Hematopoietic multipotent progenitor cell treated with erythropoietin and hydrocortisone succinate and interleukin-3 and kit ligand, for 4 days (in vitro differentiated cells): Measurements from ENCODE around the gene MTMR2.

Experiments used
- DNase-seq: peaks from one replicate; pipeline ENCODE4 v3.0.0-alpha.2; 2015

Gene MTMR2

DNA sequence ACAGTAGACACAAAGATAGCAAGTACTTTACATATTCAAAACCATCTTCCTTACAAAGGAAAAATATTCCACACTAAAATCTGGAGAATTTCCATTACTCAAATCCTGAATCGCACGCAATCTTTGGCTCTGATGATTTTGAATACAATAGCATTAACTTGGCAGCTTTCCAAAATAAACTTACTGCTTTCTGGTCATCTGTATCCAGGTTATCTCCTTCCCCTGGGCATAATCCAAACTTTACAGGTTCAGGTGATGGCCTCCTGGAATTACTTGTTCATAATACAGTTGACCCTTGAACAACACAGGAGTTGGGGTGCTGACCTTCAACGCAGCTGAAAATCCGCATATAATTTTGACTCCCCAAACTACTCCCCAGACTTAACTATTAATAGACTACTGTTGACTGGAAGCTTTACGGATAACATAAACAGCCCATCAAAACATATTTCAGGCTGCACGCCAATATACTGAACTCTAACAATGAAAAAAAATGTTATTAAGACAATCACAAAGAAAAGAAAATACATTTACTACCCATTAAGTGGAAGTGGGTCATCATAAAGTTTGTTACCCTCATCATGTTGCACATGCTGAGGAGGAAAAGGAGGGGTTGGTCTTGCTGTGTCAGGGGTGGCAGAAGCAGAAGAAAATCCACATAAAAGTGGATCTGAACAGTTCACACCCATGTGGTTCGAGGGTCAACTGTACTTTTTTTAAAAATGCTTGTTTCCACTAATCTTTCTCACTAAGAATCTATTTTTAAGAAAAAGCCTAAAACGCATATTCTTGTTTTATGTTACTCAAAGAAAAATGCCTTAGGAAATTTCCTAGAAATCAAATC lies 6.5 kb downstream of the MTMR2 start:
- no peak for DNase-seq

DNA sequence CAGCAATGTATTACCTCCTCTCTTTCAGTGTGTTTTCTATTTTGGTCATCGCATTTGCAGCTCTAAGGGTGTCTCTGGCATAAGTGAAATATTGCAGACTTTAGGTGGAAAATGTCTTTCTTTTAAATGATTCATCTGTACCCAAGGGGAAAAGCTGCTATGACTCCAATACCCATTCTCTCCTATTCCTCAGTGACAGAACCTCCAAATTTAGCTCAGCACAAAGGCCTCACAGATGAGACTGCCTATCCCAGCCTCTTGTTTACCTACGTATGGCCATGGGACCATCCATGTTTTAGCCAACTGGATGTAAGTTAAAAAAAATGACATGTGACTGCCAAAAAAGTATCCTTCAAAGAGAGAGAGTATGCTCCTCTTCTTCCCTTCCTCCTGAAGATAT lies 7.9 kb downstream of the MTMR2 start:
- no peak for DNase-seq

DNA sequence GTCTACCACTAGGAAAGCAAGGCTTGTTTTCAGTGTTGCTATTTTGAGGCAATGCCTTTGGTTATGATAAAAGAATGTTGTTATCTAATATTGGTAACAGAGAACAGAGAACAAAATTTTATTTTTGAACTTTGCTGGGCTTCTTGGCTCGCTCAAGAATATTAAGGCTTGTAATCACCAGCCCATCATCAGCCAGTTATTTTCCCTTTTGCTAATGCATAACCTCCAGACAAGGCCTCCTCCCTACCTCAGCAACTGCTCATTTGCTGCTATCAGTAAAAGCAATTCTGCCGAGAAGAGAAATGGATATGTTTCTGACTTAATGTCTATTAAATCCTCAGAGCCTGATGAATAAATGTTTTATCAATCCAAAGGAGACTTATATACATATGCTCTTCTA lies 8.9 kb downstream of the MTMR2 start:
- DNase-seq = no peak

DNA sequence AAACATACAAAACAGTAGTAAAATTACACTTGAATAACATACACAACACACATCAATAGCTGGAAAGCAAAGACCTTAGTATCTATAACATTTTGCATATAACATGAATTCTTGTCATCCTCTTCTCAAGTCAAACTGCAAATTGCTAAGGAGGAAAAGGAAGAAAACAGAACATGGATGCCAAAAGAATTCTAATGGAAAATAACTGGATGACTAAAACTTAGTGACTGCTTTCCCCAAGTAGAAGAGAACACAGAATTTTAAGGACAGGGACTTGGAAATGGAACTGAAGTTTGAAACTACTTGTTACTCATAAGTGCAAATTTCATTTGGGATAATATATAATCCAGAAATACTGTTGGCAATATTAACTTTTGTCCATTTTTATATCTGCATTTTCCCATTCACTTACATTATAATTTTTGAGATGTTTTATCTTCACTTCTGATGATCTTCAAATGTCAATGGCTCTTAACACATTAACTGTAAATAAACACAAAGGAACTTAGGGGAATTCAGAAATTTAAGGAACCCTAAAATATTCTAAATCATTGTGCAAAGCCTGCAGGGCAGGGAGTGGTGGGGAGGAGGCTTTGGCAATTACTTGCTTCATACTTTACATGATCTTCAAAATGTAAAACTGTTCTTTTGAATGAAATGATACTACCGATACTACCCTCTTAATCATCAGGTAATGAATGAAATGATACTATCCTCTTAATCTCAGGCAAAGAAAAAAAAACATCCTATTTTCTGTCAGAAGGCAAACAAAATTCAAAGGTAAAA lies 9.9 kb downstream of the MTMR2 start:
- no peak for DNase-seq

DNA sequence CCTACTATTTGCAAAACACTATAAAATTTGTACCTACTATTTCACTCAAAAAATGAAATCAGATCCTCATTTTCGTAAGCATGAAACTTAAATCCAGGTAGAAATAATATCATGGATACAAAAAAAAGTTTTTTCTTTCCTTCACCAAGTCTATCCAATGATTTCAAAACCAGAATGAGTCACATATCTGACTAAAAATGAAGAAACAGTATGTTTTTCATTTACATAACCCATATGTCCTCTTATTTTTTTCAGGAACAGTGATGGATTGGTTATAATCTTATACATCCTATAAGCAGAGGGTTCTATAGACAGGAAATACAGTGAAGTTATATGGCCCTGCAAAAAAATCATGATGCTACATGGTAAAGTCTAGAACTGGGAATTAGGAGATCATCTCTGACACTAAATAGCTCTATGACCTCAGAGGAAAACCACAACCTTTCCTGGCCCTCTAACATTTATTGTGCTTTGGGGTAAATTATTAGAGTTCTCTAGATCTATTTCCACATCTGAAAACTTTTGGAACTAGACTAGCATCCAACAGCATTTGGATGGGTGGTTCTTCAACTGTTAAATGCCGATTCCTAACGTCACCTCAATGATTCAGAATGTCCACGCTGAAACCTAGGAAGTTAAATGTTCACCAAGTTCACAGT lies 10.9 kb downstream of the MTMR2 start:
- DNase-seq = no peak

GRCh38 chr11:95911369-95911759 lies 12.5 kb downstream of the MTMR2 start:
- no peak for DNase-seq

DNA sequence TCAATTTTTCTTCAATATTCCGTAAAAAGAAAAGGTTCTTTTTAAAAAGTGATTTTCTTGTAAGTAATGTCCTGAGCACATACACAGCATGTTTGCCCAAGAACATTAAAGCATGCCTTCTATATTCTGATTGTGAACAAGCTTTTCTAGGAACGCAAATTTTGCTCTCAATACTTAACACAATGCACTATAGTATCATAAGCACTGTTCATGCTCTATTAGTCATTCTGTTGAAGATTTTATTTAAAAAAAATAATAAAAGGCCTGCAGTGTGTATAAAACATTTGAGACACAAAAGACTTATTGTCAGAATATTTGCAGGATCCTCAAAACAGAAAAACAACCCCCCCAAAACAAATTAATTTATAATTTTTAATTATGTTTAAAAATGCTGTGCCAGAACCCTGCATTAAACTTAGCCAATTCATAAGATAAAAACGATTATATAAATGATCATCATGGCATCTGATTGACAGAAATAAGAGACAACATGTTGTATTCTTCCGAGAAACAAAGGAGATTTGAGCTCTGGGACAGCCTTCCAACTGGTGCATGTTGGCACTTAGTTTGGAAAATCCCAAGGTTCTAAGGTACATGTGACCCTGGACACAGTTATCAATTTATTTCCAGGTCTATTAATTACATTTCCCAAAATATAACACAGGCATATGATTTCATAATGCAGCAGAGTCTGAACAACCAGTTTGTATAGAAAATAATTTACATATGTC lies 13.1 kb downstream of the MTMR2 start:
- no peak for DNase-seq

DNA sequence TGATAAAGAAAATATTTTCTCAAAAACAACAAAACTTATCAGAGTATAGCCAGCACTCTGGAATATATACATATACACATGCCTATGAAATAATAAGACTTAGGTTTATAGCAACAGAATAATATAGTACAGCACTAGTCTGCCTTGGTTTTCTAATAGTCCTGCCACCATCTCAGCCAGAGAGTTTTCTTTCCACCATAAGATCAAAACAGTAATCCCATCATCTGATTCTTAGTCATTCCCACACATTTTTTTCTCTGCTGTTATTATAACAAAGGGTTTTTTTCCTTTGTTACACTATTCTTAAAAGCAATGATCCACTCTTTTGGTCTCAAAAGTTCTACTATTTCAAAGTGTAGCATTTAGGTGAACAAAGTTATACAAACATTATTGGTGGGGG lies 15.1 kb downstream of the MTMR2 start:
- no peak for DNase-seq

DNA sequence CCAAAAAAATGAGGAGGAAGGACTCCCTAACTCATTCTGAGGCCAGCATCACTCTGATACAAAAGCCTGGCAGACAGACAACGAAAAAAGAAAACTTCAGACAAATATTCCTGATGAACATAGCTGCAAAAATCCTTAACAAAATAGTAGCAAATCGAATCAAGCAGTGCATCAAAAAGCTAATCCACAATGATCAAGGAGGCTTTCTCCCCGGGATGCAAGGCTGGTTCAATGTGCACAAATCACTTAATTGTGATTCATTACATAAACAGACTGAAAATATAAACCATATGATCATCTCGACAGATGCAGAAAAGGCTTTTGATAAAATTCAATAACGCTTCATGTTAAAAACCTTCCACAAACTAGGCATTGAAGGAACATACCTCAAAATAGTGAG lies 16.4 kb downstream of the MTMR2 start:
- DNase-seq = no peak

DNA sequence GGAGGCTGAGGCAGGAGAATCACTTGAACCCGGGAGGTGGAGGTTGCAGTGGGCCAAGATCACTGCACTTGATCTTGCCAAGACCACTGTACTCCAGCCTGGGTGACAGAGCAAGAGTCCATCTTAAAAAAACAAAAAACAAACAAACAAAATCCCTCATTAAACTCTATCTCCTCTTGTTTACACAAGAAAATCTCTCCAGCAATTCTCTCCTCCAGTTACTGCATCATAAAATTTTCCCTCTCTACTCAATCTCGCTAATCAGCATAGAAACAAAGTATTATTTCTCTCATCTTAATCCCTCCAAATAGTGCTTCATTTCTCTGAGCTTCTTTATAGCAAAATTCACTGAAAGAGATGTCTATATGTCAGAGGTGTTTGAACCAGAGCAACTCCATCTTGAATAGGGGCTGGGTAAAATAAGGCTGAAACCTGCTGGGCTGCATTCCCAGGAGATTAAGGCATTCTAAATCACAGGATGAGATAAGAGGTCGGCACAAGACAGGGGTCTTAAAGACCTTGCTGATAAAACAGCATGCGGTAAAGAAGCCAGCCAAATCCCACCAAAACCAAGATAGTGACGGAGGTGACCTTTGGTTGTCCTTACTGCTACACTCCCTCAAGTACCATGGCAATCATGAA lies 19.8 kb downstream of the MTMR2 start:
- DNase-seq = no peak

DNA sequence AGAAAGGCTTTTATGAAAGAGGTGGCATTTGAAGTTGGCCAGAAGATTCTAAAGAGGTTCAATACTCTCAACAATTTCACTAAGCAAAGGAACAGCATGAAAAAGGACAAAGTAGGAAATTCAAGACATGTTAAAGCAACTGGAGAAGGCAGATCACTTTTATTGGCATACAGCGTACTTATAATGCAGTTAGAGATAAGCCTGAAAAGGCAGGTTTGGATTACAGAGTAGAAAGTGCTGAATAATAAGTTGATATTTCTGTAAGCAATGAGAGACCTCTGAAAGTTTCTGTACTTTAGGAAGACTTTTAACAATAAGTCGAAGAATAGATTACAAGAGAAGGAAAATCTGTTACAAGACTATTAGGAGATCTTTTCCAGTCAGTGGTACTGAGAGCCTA lies 25.1 kb downstream of the MTMR2 start:
- DNase-seq = peak; percentile 9

- no peak for DNase-seq
Measured at GRCh38 chr11:95897731-95898130, 26.2 kb downstream of the MTMR2 start.

- DNase-seq = peak; percentile 75
Measured at GRCh38 chr11:95895815-95896214, 28.1 kb downstream of the MTMR2 start.

GRCh38 chr11:95892892-95893570 lies 30.9 kb downstream of the MTMR2 start:
- no peak for DNase-seq

GRCh38 chr11:95892492-95892891 lies 31.4 kb downstream of the MTMR2 start:
- DNase-seq = no peak

DNA sequence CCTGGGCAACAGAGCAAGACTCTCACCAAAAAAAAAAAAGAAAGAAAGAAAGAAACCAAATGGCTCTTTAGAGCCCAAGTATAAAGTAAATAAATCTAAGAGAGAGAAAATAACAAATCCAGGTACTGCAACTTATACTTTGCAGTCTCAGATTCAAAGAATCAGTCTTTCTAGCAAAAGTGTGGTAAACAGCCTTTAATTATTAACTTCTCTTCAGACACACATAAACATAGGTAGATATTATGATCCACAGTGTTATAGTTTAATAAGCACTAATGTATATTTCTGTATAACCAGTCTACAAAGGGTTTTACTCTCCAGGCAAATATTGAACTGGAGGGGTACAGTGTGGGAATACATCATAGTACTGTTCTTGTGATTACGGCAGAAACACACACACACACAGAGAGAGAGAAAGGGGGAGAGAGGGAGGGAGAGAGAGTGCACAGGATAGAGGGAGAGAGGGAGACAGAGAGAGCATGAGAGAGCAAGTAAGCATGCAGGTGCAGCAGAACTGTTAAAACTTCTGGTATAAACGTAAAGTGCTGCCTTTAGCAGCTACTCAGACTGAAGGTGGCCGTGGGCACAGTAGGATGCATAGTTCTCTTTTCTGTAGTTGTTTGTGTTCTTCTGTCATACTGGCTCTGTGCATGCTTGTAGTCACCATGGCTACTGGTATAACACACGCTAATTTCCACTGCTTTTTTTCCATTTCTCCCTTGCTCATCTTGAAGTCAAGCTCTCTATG lies 32.3 kb downstream of the MTMR2 start:
- no peak for DNase-seq

GRCh38 chr11:95888852-95889251 lies 35.1 kb downstream of the MTMR2 start:
- DNase-seq = no peak

DNA sequence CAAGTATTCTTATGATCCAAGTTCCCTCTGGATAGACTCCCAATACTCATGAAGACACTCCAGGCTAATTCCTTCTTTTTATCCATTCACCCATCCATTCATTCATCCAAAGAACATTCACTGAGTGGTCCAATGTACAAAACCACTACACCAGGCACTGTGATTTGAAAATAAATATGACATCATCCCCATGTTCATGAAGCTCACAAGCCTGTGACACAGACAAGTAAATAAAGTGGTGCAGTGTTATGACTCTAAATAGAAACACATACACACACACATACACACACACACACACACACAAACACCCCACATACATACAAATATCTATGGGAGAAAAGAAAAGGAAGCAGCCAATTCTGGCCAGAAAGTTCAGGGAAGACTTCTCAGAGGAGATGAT lies 35.5 kb downstream of the MTMR2 start:
- DNase-seq = no peak

DNA sequence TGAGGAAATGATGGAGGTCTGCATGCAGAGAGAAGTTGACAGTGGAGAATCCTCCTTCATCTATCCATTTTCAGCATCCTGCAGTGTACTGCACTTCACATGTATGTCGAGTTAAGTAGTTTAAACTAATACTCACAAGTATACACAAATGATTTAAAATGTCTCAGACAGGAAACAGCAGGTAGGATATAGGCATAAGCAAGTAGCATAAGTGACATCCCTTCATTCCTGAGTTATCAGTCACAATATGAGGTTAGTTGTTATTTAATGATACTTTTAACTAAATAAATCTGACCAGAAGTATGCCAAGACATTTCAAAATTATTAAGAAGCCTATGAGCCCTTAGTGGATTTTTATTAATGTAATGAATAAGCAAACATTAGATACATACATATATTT lies 37.4 kb downstream of the MTMR2 start:
- no peak for DNase-seq

DNA sequence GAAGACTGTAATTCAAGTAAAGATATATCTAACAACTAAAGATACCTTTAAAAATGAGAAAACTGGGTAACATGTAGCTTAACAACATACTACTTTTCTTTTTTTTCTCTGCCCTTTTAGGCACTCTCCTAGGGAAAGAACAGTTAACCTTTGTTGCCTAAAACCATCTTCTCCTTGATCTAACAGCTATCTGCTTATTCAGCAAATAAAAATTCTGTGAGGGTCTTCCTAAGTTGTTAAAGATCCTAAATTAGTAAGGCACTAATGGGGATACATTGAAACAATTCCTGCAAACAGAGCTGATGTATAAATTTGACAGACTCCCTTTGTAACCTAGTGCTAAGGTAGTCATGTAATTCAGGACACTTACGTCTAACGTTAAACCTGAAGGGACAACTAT lies 39.1 kb downstream of the MTMR2 start:
- no peak for DNase-seq

GRCh38 chr11:95884376-95884775 lies 39.5 kb downstream of the MTMR2 start:
- no peak for DNase-seq
